ENCODE data around the gene PAXIP1.

DNA sequence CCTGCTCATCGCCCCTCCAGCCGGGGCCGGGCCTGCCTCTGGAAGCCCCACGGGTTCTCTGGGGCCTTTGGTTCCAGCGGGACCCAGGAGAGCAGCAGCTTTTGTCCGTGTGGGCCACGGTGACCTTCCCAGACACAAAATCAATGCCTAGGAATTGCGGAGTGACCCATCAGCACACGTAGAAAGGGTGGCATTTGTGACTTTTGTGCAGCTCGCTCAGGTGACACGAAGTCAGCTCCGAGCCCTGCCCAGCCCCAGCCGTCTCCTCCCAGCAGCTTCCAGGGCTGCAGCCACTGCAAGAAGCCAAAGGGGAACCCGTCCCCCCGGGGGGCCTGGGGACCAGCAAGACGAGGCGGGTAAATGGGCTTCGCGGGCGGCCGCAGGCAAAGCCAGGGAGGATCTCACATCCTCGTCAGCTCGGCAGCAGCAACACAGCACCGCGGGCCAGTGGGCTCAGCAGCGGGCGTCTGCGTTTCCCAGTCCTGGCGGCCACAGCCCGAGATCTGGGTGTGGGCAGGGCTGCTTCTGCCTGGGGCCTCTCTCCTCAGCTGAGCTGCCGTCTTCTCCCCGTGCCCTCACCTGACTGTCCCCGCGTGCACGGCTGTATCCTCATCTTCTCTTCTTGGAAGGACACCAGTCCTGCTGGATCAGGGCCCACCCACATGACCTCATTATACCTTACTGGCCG, 88.5 kb downstream of the PAXIP1 start:
- TF ChIP-seq, protein P1, sequence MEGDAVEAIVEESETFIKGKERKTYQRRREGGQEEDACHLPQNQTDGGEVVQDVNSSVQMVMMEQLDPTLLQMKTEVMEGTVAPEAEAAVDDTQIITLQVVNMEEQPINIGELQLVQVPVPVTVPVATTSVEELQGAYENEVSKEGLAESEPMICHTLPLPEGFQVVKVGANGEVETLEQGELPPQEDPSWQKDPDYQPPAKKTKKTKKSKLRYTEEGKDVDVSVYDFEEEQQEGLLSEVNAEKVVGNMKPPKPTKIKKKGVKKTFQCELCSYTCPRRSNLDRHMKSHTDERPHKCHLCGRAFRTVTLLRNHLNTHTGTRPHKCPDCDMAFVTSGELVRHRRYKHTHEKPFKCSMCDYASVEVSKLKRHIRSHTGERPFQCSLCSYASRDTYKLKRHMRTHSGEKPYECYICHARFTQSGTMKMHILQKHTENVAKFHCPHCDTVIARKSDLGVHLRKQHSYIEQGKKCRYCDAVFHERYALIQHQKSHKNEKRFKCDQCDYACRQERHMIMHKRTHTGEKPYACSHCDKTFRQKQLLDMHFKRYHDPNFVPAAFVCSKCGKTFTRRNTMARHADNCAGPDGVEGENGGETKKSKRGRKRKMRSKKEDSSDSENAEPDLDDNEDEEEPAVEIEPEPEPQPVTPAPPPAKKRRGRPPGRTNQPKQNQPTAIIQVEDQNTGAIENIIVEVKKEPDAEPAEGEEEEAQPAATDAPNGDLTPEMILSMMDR (IDR thresholded peaks at IDR 0.05) = no peak
- no peak for TF ChIP-seq POLR2AphosphoS5 (IDR thresholded peaks at IDR 0.05; ENCODE audit: insufficient read depth in 1 of 2, low read depth in 1 of 2)
- no peak for TF ChIP-seq POLR2A (IDR thresholded peaks at IDR 0.05)

Measured in vagina (tissue), 2 donors.